GM12872 (cell line): Measurements from ENCODE around the gene DYNC2H1.

Source experiments
- CTCF ChIP-seq: IDR thresholded peaks from 3 replicates; pipeline ENCODE4 v1.5.1; 2011; ENCODE audit warnings: low read depth, mild to moderate bottlenecking, low read length, moderate library complexity; ENCODE audit not compliant: insufficient read depth

Gene DYNC2H1

DNA sequence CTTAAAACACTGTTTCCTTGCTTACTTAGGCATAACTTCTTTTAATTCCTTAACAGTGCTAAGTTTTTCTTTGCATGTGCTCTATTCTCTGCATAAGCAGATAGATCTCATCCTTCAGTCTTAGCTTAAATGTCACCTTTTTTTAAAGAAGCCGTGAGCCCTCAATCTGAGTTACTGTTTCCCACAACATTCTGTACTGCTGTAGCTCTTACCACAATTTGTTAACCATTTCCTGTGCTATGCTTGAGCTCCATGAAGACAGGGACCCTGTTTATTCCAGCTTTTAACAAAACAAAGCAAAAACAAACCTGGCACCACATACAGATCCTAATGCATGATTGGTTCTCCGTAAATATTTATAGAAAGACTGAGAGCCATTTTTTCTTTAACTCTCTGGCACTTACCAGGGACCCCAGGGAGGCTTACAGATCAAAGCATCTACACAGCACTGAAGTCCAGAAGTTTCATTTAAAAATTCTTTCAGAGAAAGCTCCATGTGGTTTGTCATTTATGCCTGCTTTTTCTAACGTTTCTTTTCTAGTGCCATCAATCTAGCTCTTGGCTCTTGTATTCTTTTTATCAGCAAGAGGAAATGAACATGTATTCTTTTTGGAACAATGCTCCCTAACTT, 74.9 kb downstream of the DYNC2H1 start:
- TF ChIP-seq CTCF: no peak

- peak; percentile 45; the same call in 2 of the 3 replicates for TF ChIP-seq CTCF
These were observed 92.9 kb downstream of the DYNC2H1 start for GRCh38 chr11:103202048-103202651.

GRCh38 chr11:103210543-103210942, 101.3 kb downstream of the DYNC2H1 start:
- TF ChIP-seq CTCF: no peak

DNA sequence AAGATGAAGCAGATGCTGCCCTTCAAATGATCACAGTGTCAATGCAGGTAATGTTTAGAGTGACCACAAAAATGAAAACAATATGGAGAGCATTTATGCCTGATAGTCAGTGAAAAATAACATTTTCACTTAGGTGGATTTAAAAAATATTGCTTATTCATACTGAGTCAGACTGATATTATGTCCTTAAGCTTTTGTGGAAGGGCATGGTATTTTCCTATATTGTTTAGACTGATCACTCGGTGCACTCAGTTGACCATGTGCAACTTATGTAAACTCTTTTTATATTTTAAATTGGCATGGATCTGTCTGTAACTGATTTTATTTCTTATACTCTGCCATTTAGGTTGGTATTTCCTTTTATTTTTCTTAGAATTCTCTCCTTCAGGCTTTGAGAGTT, 106.6 kb downstream of the DYNC2H1 start:
- no peak for TF ChIP-seq CTCF

DNA sequence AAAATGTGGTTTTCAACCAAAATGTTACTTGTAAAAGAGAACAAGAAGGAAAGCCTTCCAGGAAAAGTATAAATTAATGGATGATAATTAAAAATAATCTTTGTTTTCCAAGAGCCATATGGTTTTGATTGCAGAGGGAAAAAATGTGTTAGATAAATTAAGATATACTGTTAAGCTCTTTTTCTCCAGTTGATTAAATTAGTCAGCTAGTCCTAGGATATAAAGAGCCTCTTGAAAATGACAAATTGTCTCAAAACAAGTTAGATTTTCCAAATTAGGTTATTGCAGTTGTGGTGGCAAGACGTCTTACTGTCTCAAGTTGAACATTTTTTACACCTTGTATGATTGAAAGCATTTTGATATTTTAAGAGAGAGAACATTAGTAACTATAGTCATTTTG, 110.9 kb downstream of the DYNC2H1 start:
- TF ChIP-seq CTCF: no peak

- no peak for TF ChIP-seq CTCF
These were observed 113.6 kb downstream of the DYNC2H1 start for GRCh38 chr11:103222806-103223205.

- no peak for TF ChIP-seq CTCF
These were observed 119.6 kb downstream of the DYNC2H1 start for GRCh38 chr11:103228807-103229206.
